Tibial nerve (tissue), 4 donors: Measurements from ENCODE around the gene CERS2.

ENCODE experiments used
- EP300 ChIP-seq, 2 donors: sonication (generic); formaldehyde crosslinking; IDR thresholded peaks; one replicate each; pipeline ENCODE4 v1.6.1; 2017; ENCODE audit warnings: antibody characterized with exemption in 2 of 2, mild to moderate bottlenecking in 1 of 2
- POLR2A ChIP-seq, 2 donors: fragments of 450-650 bp; IDR thresholded peaks; one replicate each; pipeline ENCODE4 v1.6.1; 2017; ENCODE audit warnings: antibody characterized with exemption in 2 of 2, mild to moderate bottlenecking in 2 of 2, moderate library complexity in 2 of 2
- TF ChIP-seq, protein P1 (sequence below), 5 experiments: fragments of 200-600 bp in 3 of 5; fragments of 450-650 bp in 2 of 5; sonication (generic) in 3 of 5; IDR thresholded peaks; one replicate each; pipeline ENCODE4 v1.5.1; 2016 to 2019; ENCODE audit warnings: antibody characterized with exemption in 5 of 5, mild to moderate bottlenecking in 3 of 5, moderate library complexity in 2 of 5

DNA sequence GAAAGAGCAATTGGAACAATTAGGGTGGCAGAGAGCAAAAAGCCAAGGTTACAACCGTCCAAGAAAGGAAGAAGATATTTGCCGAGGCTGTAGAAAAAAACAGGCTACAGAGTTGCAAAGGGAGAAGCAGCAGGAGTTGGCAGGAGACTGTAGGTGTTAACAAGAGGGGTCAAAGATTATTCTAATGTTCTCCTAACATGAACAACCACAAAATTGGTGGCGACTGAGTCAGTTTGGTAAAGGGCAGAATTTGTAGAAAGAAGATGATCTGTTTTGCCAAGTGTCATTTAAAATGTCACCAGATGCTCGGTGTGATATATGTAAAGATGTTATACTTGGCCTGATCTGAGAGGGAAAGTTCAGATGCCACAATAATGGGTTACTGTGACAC lies 33.2 kb upstream of the CERS2 start:
- TF ChIP-seq, protein P1, sequence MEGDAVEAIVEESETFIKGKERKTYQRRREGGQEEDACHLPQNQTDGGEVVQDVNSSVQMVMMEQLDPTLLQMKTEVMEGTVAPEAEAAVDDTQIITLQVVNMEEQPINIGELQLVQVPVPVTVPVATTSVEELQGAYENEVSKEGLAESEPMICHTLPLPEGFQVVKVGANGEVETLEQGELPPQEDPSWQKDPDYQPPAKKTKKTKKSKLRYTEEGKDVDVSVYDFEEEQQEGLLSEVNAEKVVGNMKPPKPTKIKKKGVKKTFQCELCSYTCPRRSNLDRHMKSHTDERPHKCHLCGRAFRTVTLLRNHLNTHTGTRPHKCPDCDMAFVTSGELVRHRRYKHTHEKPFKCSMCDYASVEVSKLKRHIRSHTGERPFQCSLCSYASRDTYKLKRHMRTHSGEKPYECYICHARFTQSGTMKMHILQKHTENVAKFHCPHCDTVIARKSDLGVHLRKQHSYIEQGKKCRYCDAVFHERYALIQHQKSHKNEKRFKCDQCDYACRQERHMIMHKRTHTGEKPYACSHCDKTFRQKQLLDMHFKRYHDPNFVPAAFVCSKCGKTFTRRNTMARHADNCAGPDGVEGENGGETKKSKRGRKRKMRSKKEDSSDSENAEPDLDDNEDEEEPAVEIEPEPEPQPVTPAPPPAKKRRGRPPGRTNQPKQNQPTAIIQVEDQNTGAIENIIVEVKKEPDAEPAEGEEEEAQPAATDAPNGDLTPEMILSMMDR (IDR thresholded peaks at IDR 0.05), result no peak
- TF ChIP-seq POLR2A (IDR thresholded peaks at IDR 0.05) (no peak), EP300 (IDR thresholded peaks at IDR 0.05) (no peak)
